RWPE1 (cell line): ENCODE results near the gene NAGPA.

Experiments used
- CTCF ChIA-PET: fragments of 350-600 bp; sonication (Branson Sonifier 250); formaldehyde crosslinking; extraction: SDS; loops from one replicate; lab custom pipeline; 2021; lab: Yijun Ruan, JAX
- POLR2A ChIA-PET: fragments of 400-600 bp; formaldehyde crosslinking; extraction: SDS; loops from one replicate; lab custom pipeline; 2020; ENCODE audit warnings: antibody characterized with exemption; ENCODE audit not compliant: low non-redundant PET; lab: Yijun Ruan, JAX
- DNase-seq: peaks from one replicate; pipeline ENCODE4 v3.0.0; 2012; ENCODE audit warnings: low spot score
- H3K27ac ChIP-seq: fragments of 450-650 bp; 2 replicates; pipeline ENCODE4 v1.5.1; 2017
- CTCF ChIP-seq: fragments of 450-650 bp; conservative IDR thresholded peaks from 2 replicates; pipeline ENCODE4 v1.5.1; 2017; ENCODE audit warnings: low read depth, mild to moderate bottlenecking

The NAGPA gene

GRCh38 chr16:4987250-4987579 lies 46.5 kb downstream of the NAGPA start:
- DNase-seq, result no peak
- POLR2A ChIA-PET, result no interaction called here
- no peak overlapping the region for H3K27ac ChIP-seq
- CTCF ChIA-PET, result no interaction called here
- no peak for TF ChIP-seq CTCF

- no peak for DNase-seq
- ChIA-PET POLR2A (no interaction called here), CTCF (no interaction called here)
These were observed 49.4 kb downstream of the NAGPA start for GRCh38 chr16:4984174-4984990.

GRCh38 chr16:4982056-4982867 lies 51.5 kb downstream of the NAGPA start:
- ChIA-PET CTCF (no interaction called here), POLR2A (no interaction called here)
- H3K27ac ChIP-seq, result no peak overlapping the region
- no peak for TF ChIP-seq CTCF
- DNase-seq, result no peak

More at GRCh38 chr16:4984174-4984990, 49.4 kb downstream of the NAGPA start:
- no peak for TF ChIP-seq CTCF
- H3K27ac ChIP-seq, result no peak overlapping the region

- POLR2A ChIA-PET, result no interaction called here
- TF ChIP-seq CTCF, result no peak
- CTCF ChIA-PET, result no interaction called here
- no peak overlapping the region for H3K27ac ChIP-seq
- DNase-seq, result no peak
These were observed 52.3 kb downstream of the NAGPA start for GRCh38 chr16:4981473-4981872.

- ChIA-PET CTCF (no interaction called here), POLR2A (no interaction called here)
- H3K27ac ChIP-seq, result no peak overlapping the region
- TF ChIP-seq CTCF, result no peak
- DNase-seq, result no peak
These were observed 53.0 kb downstream of the NAGPA start for GRCh38 chr16:4980691-4981090.

- no peak for DNase-seq
- POLR2A ChIA-PET, result interaction anchor here (0.7 kb wide), 1 partner anchor 55 kb away, joined by 4 read pairs; no protein-coding TSS in a partner anchor
These were observed 53.7 kb downstream of the NAGPA start for GRCh38 chr16:4979736-4980660.

More at GRCh38 chr16:4979736-4980660, 53.7 kb downstream of the NAGPA start:
- TF ChIP-seq CTCF, result no peak
- no peak overlapping the region for H3K27ac ChIP-seq
- CTCF ChIA-PET, result no interaction called here
